HUES6 (cell line): ENCODE measurements around the gene RNF14.

Source experiments
- H3K27ac ChIP-seq: 2 replicates; pipeline ENCODE4 v1.7.0; 2013; ENCODE audit warnings: low read depth, mild to moderate bottlenecking, low read length, inconsistent platforms
- H3K27me3 ChIP-seq: 2 replicates; pipeline ENCODE4 v1.6.1; 2013; ENCODE audit warnings: low read length; ENCODE audit not compliant: control insufficient read depth, insufficient read depth
- H3K36me3 ChIP-seq: 2 replicates; pipeline ENCODE4 v1.6.1; 2013; ENCODE audit warnings: low read length; ENCODE audit not compliant: control insufficient read depth, insufficient read depth
- H3K4me1 ChIP-seq: 2 replicates; pipeline ENCODE4 v1.6.1; 2013; ENCODE audit warnings: low read length; ENCODE audit not compliant: control insufficient read depth, insufficient read depth
- H3K4me3 ChIP-seq: 2 replicates; pipeline ENCODE4 v1.5.1; 2013; ENCODE audit warnings: low read depth, low read length
- H3K9ac ChIP-seq: one replicate; pipeline ENCODE4 v1.6.1; 2013; ENCODE audit warnings: mild to moderate bottlenecking, low read length
- H3K9me3 ChIP-seq: 2 replicates; pipeline ENCODE4 v1.6.1; 2013; ENCODE audit warnings: low read depth, low read length; ENCODE audit not compliant: control insufficient read depth, insufficient read depth

Gene RNF14

DNA sequence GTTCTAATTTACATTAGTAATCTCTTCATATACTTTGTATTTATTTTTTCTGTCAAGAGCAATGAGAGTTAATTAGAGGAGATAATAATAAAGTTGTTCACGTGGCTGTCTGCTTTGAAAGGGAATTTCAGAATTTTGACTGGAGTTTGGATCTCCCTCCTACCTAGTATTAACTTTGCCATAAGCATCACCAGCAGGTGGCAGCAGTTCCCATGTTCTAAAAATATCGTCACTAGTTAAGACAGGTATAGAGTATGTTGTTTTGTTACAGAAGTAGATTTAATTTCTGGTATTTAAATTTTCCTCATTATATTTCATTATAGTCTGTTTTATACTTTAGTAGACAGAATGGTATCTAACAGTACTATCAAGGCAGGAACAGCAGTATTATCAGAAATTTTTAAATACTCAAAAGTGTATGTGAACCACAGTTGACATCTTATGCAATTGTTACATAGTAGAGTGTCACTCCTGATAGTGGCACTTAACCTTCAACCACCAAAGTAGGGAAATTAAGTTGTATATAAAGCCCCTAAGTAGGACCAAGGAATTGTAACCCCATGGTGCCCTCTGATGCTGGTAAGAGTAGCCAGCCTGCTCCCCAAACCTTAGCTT, 23.6 kb downstream of the RNF14 start:
- peaks cover 48% of the 10 kb centered on the region for H3K36me3 ChIP-seq
- no peaks in the 10 kb centered on the region for H3K4me1 ChIP-seq

DNA sequence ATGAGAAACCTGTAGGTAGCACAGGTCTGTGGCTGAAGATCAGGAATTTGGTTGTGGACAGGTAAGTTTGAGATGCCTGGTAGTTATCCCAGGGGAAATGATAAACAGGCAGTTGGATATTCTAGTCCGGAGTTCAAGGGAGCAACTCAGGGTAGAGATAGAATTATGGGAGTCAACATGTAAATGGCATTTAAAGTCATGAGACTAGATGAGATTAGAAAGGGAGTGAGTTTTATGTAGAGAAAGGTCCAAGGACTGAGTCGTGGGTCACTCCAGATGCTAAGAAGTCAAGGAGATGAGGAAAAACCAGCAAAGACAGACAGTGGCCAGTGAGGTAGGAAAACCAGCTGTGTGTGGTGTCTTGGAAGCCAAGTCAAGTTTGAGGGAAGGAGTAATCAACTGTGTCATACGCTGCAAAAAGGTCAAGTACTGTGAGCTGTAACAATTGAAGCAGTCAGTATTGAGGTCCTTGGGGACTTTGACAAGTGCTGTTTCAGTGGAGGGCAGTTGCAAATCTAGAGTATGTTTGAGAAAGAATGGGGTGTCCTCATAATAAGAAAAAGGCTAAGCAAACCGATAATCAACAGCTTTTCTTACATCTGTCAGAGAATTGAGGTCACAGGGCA, 25.7 kb downstream of the RNF14 start:
- Histone ChIP-seq H3K9me3 (no peaks in the 10 kb centered on the region), H3K4me1 (no peaks in the 10 kb centered on the region), H3K36me3 (peaks cover 52% of the 10 kb centered on the region), H3K9ac (no peak overlapping the region), H3K27ac (no peak overlapping the region), H3K4me3 (no peak overlapping the region), H3K27me3 (no peaks in the 10 kb centered on the region)

More for the DNA sequence above, 23.6 kb downstream of the RNF14 start:
- no peak overlapping the region for H3K9ac ChIP-seq
- no peak overlapping the region for H3K4me3 ChIP-seq
- H3K27me3 ChIP-seq: no peaks in the 10 kb centered on the region
- H3K27ac ChIP-seq: no peak overlapping the region
- H3K9me3 ChIP-seq: no peaks in the 10 kb centered on the region

DNA sequence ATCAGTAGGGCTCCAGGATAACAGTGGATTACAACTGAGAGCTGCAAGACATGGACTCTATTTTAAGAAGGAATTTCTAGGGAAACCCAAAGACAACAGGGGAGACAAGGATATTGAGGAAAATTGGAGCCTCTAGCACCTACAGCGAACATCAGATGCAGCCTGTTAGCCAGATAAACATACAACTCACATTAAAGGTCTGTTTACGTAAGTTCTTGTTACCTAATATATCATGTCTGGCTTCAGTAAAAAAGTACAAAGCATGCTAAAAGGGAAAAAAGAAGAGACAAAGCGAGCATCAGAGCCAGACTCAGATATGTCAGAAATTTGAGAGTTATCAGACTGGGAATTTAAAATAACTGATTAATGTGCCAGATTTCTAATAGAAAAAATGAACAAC, 26.8 kb downstream of the RNF14 start:
- Histone ChIP-seq H3K36me3 (peaks cover 52% of the 10 kb centered on the region), H3K9ac (no peak overlapping the region), H3K27me3 (no peaks in the 10 kb centered on the region), H3K27ac (no peak overlapping the region), H3K4me1 (no peaks in the 10 kb centered on the region), H3K9me3 (no peaks in the 10 kb centered on the region), H3K4me3 (no peak overlapping the region)

DNA sequence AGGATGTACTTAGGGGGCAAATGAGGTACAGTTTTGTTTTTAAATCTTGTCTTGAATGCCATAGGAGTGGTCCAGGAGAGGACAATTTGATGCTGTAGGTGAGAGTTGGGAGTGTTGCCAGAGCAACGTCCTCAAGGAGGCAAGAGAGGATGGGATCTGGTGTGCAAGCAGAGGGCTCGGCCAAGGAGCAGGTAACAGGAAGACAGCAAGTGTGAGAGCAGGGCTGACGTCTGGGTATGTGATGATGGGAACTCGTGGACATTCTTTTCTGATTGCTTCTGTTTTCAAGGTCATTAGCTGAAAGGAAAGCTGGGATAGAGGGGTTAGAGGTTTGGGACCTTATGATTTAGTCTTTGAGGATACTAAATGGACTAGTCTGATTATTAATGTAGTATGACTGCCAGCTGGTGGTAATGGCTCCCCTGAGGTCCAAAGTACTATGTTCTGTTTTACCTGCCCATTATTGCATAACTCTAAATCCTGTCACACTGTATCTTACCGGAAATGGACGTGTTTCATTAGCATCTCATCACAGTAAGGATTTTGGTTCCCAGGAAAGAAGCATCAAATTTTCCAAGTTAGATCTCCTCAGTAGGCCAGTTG, 28.6 kb downstream of the RNF14 start:
- no peak overlapping the region for H3K27ac ChIP-seq
- peaks cover 62% of the 10 kb centered on the region for H3K36me3 ChIP-seq
- H3K9ac ChIP-seq: no peak overlapping the region
- no peaks in the 10 kb centered on the region for H3K27me3 ChIP-seq
- H3K4me3 ChIP-seq: no peak overlapping the region
- no peaks in the 10 kb centered on the region for H3K9me3 ChIP-seq
- no peaks in the 10 kb centered on the region for H3K4me1 ChIP-seq

DNA sequence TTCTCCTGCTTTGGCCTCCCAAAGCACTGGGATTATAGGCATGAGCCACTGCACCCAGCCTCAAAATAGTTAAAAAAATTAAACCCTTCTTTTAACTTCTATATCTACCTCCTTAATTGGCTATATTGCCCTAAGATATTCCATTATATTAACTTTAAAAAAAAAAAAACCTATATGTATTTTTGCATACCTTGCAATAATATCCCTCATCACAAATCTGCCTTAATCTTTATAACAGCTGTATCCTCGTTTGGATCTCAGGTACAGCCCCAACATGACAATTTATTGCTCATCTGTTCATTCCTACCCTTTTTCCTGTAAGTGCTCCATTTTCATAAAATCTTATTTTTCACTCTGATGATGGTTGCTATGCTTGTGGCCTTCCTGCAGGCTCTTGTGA, 31.3 kb downstream of the RNF14 start:
- Histone ChIP-seq H3K27ac (no peak overlapping the region), H3K9me3 (no peaks in the 10 kb centered on the region), H3K4me3 (no peak overlapping the region), H3K27me3 (no peaks in the 10 kb centered on the region), H3K9ac (no peak overlapping the region), H3K4me1 (no peaks in the 10 kb centered on the region), H3K36me3 (peaks cover 65% of the 10 kb centered on the region)

DNA sequence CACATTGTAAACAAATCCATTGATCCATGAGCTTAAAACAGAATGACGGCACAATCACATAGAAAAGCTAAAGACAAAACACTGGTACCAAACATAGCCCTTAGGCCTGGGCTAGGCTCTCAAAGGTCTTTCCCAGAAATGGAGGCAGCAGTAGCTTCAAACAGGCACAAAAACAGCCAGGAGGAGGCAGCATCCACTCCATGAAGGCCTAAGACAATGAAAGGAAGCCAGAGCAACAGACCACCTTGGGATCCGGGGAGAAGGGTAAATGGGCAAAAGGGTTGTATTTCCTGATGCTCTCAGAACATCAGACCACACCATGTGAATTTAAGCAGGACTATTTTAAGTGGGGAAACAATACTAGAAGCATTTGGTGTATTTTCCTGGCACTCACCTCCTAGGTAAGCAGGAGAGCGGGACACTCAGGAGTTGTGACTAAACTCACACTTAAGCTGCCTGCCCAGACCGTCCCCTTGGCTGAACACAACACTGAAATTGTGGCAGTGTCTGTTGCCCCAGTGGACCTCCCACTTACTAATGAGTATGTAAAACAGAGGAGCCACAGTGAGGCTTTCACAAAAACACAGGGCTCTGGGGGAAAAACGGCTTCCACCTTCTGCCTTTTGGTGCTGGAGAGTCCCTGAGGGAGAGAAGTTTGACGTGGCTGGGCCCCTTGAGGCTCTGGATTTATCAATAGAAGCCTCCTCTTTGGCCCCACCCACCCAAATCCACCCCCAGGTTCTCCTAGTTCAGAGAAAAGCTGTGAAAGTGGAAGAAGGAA, 32.0 kb downstream of the RNF14 start:
- Histone ChIP-seq H3K36me3 (peaks cover 72% of the 10 kb centered on the region), H3K4me1 (no peaks in the 10 kb centered on the region), H3K9ac (no peak overlapping the region), H3K4me3 (no peak overlapping the region), H3K27me3 (no peaks in the 10 kb centered on the region), H3K27ac (no peak overlapping the region), H3K9me3 (no peaks in the 10 kb centered on the region)

DNA sequence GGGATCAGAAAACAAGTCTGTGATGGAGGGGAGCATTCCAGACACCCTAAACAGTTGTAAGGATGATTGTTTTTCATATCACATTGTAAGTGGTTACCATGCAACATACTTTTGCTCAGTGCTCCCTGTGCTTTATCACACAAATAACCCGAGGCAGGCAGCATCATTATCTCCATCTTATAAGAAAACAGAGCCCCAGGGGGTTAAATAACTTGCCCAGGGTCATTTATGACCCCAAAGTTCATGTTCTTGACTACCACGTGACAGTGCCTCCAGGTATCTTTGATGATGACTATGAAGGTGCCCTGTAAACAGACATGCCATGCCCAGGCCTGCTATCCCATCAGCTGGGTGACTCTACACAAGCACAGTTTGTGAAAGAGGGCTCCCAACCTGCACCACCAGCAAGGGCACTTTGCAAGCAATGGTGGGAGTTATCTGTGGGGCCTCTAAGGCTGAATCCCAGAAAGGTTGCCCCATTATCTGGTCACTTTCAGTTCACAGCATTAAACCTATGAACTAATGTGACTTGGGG, 34.4 kb downstream of the RNF14 start:
- Histone ChIP-seq H3K27me3 (no peaks in the 10 kb centered on the region), H3K36me3 (peaks cover 85% of the 10 kb centered on the region), H3K4me1 (no peaks in the 10 kb centered on the region), H3K27ac (no peak overlapping the region), H3K9ac (no peak overlapping the region), H3K9me3 (no peaks in the 10 kb centered on the region), H3K4me3 (no peak overlapping the region)

DNA sequence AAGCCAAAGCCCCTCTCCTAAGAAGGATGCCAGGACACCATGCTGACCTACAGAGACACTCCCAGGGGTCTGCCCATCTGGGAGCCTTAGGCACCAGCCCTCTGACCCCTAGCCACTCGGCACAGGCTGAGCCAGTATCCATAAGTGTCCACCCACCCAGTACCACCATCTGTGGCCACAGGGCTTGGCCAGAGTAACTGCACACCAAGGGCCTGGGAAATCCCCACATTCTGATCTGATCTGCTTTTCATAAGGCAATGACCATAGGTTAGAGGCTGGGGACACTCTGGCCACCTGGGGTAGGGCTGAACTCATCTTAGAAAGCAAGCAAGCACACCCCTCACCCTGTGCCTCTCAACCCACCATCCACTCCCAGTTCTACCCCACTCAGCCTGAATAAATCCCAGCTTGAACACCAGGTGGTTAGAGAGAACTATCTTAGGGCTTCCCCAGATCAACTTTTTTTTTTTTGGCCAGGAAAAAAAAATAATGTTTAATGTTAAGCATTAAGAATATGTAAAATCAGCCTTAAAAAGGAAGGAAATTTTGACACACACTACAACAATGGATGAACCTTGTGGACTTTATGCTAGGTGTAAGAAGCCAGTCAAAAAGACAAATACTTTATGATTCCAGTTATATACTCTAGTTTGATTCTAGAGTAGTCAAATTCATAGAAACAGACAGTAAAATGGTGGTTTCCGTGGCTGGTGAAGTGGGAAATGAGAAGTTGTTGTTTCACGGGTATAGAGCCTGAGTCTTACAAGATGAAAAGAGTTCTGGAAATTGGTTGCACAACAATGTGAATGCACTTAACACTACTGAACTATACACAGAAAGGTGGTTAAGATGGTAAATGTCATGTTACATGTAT, 37.7 kb downstream of the RNF14 start:
- H3K4me1 ChIP-seq: no peaks in the 10 kb centered on the region
- no peaks in the 10 kb centered on the region for H3K9me3 ChIP-seq
- no peaks in the 10 kb centered on the region for H3K27me3 ChIP-seq
- no peak overlapping the region for H3K27ac ChIP-seq
- H3K36me3 ChIP-seq: peaks cover 86% of the 10 kb centered on the region
- H3K4me3 ChIP-seq: no peak overlapping the region
- H3K9ac ChIP-seq: no peak overlapping the region

DNA sequence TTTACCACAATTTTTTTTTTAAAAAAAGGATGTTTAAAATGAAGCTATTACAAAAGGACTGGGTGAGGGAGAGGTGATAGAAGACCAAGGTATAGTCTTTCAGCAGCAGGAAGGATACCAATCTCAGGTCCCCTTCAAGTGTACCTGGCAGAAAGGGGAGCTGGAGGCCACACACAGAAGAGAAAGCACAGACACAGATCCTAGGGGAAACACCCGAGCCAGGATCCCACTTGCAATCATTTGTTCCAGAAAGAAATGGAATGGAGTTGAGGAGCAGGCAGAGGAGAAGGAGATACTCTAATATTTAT, 38.3 kb downstream of the RNF14 start:
- Histone ChIP-seq H3K27ac (no peak overlapping the region), H3K27me3 (no peaks in the 10 kb centered on the region), H3K9me3 (no peaks in the 10 kb centered on the region), H3K4me1 (no peaks in the 10 kb centered on the region), H3K9ac (no peak overlapping the region), H3K4me3 (no peak overlapping the region), H3K36me3 (peaks cover 83% of the 10 kb centered on the region)

DNA sequence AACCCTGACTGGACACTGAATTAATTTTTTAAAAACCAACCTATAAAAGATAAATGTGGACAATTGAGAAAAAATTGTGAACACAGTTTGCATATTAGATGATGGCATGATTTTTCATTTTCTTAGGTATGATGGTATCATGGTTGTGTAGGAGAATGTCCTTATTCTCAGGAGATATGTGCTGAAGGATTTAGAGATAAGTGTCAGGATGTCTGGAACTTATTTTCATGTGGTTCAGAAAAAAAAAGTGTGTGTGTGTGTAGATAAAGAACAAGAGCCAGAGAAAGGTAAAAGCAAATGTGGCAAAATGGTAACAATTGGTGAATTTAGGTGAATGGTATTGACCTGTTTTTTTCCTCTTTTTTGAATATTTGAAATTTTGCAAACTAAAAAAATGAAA, 39.9 kb downstream of the RNF14 start:
- Histone ChIP-seq H3K27me3 (no peaks in the 10 kb centered on the region), H3K4me3 (no peak overlapping the region), H3K36me3 (peaks cover 69% of the 10 kb centered on the region), H3K9ac (no peak overlapping the region), H3K27ac (no peak overlapping the region), H3K4me1 (peaks cover 5% of the 10 kb centered on the region; the same call in 1 of the 2 replicates), H3K9me3 (no peaks in the 10 kb centered on the region)
